Aorta (tissue), 5 donors: ENCODE results near the gene MACROD2. TPM values are rescaled to one million over a fixed set of nuclear protein-coding genes. Genes with fewer than 3 reads are reported as not detected.

Experiments used
- ATAC-seq: fragments of 200-7000 bp; cut with Tn5 transposase; one replicate; pipeline ENCODE4 v1.9.1; 2022; ENCODE audit warnings: moderate library complexity; ENCODE audit not compliant: low FRiP score
- DNase-seq, 2 donors: peaks; one replicate each; pipeline ENCODE4 v3.0.0-alpha.2; 2020
- H3K27ac ChIP-seq, 2 donors: one replicate each; pipeline ENCODE4 v1.5.1; 2013; ENCODE audit warnings: low read length in 2 of 2, mild to moderate bottlenecking in 2 of 2, moderate library complexity in 2 of 2, control low read depth in 1 of 2, inconsistent platforms in 1 of 2, low read depth in 1 of 2
- H3K27me3 ChIP-seq, 2 donors: one replicate each; pipeline ENCODE4 v1.6.1; 2013; ENCODE audit warnings: control low read depth in 1 of 2, low read length in 1 of 2, mild to moderate bottlenecking in 1 of 2, moderate library complexity in 1 of 2; ENCODE audit not compliant: insufficient read depth in 2 of 2, control insufficient read depth in 1 of 2
- H3K36me3 ChIP-seq, 2 donors: one replicate each; pipeline ENCODE4 v1.6.1; 2013; ENCODE audit warnings: control low read depth in 1 of 2, low read length in 1 of 2, mild to moderate bottlenecking in 1 of 2; ENCODE audit not compliant: insufficient read depth in 2 of 2, control insufficient read depth in 1 of 2
- H3K4me1 ChIP-seq, 2 donors: one replicate each; pipeline ENCODE4 v1.6.1; 2013; ENCODE audit warnings: low read length in 2 of 2, control low read depth in 1 of 2, mild to moderate bottlenecking in 1 of 2, moderate library complexity in 1 of 2; ENCODE audit not compliant: insufficient read depth in 2 of 2, control insufficient read depth in 1 of 2
- H3K4me3 ChIP-seq, 2 donors: one replicate each; pipeline ENCODE4 v1.5.1; 2013; ENCODE audit warnings: low read length in 2 of 2, control low read depth in 1 of 2, mild to moderate bottlenecking in 1 of 2
- H3K9me3 ChIP-seq: one replicate; pipeline ENCODE4 v1.6.1; 2013; ENCODE audit warnings: mild to moderate bottlenecking, low read length; ENCODE audit not compliant: control insufficient read depth
- WGBS, 2 donors: extraction: QIAGEN DNeasy Blood & Tissue Kit; methylation state at CpG; one replicate each; pipeline ENCODE4 v1.1.7; 2013; 5-methylcytosine and 5-hydroxymethylcytosine counted together
- intact Hi-C, 2 donors: fragments of 100-400 bp; cut with DNase I; formaldehyde crosslinking; loops; one replicate each; pipeline versions ENCODE4 v1.14.2 to v1.15.0; 2022
- polyA plus RNA-seq, 2 donors: library from polyadenylated mRNA; stranded (reverse); fragments of 200-250 nt; gene quantifications; one replicate each; pipeline ENCODE4 v1.2.3, GENCODE V29; 2013
- total RNA-seq, 2 donors: library from RNA; stranded (reverse); fragmentation: NEBNext Ultra II Directional; extraction: Animal tissue kit (Norgen Biotek cat#: 25700); gene quantifications; one replicate each; pipeline ENCODE4 v1.2.1, GENCODE V29; 2021
- donor health status: healthy with polysubstance abuse.
- donor health status: Bipolar disorder and iron deficiency.
- donor health status: DM: no; HTN: no; CAD: no.
- donor health status: DM: no; HTN: no; CAD: no.
- donor health status: DM: yes; HTN: yes; CAD: no.

Gene MACROD2
- total and polyA plus RNA-seq, 4 donors, result 0.90 to 11.2 (median 4.8) TPM

DNA sequence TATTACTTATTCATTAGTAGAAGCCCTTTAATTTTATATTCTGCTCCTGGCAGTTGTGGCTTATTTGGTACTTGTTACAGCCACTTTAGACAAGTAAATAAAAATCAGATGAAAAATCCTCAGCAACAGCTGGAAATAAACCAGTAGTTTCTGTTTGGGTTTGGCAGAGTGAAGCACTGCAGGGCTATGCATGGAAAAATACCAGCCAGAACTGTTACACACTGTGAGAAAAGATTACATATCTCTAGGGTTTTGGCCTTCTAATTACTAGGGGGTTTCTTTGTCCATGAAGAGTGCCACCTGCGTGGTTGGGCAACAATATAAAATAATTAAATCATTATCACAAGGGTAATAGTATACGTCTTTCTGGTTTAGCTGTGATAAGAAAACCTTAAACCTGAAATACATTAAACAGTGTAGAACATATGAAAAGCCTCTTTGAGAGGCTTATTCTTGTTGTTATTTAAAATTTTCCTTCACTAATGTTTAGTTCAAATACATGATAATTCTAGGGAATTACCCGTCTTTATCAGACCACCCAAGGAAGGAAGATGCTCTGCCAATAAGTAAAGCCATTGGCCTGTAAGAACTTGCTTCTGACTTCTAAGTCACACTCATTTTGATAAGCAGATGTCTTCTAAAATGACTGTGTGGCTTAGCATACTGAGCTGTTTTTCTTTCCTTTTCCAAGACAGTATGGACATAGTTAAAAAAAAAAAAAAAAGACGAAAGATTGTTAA, 662.1 kb downstream of the MACROD2 start:
- H3K27me3 ChIP-seq, result no peaks in the 10 kb centered on the region
- no peaks in the 10 kb centered on the region for H3K4me1 ChIP-seq
- 54 to 60% methylated on average over 4 of the region's 4 CpGs for WGBS, 2 donors
- H3K4me3 ChIP-seq, result no peak overlapping the region
- H3K36me3 ChIP-seq, result no peaks in the 10 kb centered on the region
- H3K27ac ChIP-seq, result no peak overlapping the region
- ATAC-seq (no peak), DNase-seq (no peak)
- H3K9me3 ChIP-seq, result no peaks in the 10 kb centered on the region
- intact Hi-C loops, result no loop called here

DNA sequence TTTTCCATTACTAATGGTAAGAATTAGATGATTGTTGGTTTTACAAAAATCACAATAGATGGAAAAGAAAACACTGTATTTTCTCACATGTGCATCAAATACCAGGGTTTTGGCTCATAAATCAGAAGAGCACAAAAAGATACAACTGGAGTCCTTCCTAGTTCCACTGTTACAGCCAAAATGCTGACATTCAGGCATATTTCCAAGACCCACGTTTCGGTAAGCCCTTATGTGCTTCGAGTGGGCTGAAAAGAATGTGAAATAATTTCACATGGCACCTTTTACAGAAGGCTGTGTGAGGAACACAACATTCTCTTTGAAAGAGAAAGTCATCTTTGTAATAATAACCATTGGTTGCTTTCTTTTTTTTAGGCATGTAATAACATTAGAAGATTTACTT, 668.8 kb downstream of the MACROD2 start:
- no peak for ATAC-seq
- H3K27ac ChIP-seq, result no peak overlapping the region
- intact Hi-C loops, result no loop called here
- H3K9me3 ChIP-seq, result no peaks in the 10 kb centered on the region
- peaks cover 0 to 3% of the 10 kb centered on the region in 2 donors for H3K4me1 ChIP-seq
- no peaks in the 10 kb centered on the region for H3K27me3 ChIP-seq
- no peak overlapping the region for H3K4me3 ChIP-seq
- H3K36me3 ChIP-seq, result no peaks in the 10 kb centered on the region
- 4 to 7% methylated on average over 3 of the region's 3 CpGs for WGBS, 2 donors
- DNase-seq, result no peak

DNA sequence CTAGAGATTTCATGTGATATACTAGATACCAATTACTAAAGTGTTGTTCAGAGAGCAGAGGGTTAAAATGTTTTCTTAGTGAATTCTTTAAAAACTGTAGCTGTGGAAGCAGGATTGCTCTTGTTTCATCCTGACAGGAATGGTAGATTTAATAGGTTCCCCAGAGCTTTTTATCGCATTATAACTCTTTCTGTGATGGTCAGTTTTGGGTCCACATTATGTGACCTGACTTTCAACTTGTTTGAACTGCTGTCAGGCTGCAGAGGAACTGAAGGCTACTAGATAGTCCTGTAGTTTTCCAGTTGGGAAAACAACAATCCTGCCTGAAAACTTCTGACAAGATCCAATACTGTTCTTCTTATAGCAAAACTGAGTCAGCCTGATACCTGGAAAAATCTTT, 671.4 kb downstream of the MACROD2 start:
- no peak overlapping the region for H3K4me3 ChIP-seq
- intact Hi-C loops, result no loop called here
- H3K9me3 ChIP-seq, result no peaks in the 10 kb centered on the region
- WGBS, 2 donors, result 81% methylated on average over 1 of the region's 1 CpG
- ATAC-seq, result no peak
- no peaks in the 10 kb centered on the region for H3K36me3 ChIP-seq
- H3K4me1 ChIP-seq, result peaks cover 0 to 3% of the 10 kb centered on the region in 2 donors
- no peaks in the 10 kb centered on the region for H3K27me3 ChIP-seq
- no peak for DNase-seq
- no peak overlapping the region for H3K27ac ChIP-seq

DNA sequence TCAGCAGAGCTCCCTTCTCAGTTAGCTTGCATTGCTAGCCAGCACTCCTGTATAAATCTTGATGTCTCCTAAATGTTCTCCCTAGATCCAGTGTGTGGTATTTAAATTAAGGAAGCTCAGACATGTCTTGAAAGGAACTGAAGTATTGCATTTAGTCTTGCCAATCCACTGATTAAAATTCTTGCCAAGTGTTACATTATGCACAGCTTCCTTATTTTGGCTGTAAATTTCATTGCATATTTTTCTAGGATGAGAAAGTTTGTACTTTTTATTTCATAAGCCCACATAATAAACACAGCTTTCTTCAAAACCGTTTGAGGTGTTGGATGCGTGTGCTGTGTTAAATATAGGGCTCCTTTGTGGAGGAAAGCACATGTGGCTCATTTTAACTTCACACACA, 671.9 kb downstream of the MACROD2 start:
- Histone ChIP-seq H3K4me1 (peaks cover 0 to 3% of the 10 kb centered on the region in 2 donors), H3K4me3 (no peak overlapping the region), H3K36me3 (no peaks in the 10 kb centered on the region), H3K27ac (no peak overlapping the region), H3K9me3 (no peaks in the 10 kb centered on the region), H3K27me3 (peaks cover 0 to 2% of the 10 kb centered on the region in 2 donors)
- DNase-seq (no peak), ATAC-seq (no peak)
- intact Hi-C loops, result no loop called here
- WGBS, 2 donors, result 10 to 16% methylated on average over 2 of the region's 2 CpGs

DNA sequence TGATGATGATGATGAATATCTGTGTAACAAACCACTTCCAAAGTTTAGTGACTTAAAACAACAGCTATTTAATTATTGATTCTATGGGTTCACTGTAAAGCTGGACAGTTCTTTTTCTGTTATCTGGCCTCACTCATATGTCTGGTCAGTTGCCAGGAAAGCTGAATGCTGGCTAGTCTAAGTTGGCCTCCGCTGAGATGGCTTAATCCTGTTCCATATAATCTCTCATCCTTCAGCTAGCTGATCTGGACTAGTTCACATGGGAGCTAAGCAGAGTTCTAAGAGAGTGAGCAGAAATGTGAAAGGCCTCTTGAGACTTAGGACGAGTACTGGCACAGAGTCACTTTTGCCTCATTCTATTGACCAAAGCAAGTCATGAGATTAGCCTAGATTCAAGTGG, 676.8 kb downstream of the MACROD2 start:
- H3K9me3 ChIP-seq, result no peaks in the 10 kb centered on the region
- DNase-seq (no peak), ATAC-seq (no peak)
- intact Hi-C loops, result no loop called here
- H3K4me3 ChIP-seq, result no peak overlapping the region
- H3K27me3 ChIP-seq, result peaks cover 0 to 2% of the 10 kb centered on the region in 2 donors
- no peak overlapping the region for H3K27ac ChIP-seq
- peaks cover 0 to under 1% of the 10 kb centered on the region in 2 donors for H3K4me1 ChIP-seq
- no peaks in the 10 kb centered on the region for H3K36me3 ChIP-seq
- 52 to 54% methylated on average over 2 of the region's 2 CpGs for WGBS, 2 donors

DNA sequence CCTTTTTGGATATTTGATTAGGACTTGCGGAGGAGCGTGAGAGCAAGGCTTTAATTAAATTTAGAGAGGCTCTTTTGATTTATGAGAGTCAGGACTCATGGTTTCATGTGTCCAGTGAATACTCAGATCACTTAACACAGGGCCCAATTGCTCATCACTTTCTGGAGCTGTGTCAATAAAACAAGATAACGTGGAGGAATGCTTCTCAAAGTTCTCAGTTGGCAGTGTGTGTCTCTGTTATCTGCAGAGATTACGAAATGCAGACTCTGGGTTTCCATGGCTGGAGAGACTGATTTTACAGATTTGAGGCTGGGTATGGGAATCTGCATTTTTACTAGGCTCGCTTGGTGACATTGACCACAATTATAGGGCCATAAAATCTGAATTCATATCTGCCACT, 677.8 kb downstream of the MACROD2 start:
- 82 to 84% methylated on average over 5 of the region's 5 CpGs for WGBS, 2 donors

DNA sequence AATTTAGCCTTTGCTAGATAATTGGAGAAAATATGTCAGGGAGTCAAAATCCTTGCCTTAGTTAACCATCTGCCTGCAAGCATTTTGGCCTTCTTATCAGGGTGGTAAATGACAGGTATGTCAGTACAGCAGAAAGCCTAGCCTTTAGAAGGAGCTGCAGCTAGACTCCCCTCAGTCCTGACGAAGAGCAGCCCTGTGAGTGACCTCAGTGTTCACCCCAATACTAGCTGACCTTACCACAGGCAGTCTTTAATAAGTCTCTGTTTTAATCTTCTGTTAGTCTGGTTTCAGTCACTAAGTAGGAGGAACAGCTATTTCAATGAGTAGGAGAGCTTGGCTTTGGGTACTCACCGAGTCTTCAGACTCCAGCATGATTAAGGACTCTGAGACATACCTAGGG, 682.1 kb downstream of the MACROD2 start:
- no peaks in the 10 kb centered on the region for H3K27me3 ChIP-seq
- 78 to 82% methylated on average over 2 of the region's 2 CpGs for WGBS, 2 donors
- no peaks in the 10 kb centered on the region for H3K9me3 ChIP-seq
- no peak for ATAC-seq
- intact Hi-C loops, result no loop called here
- DNase-seq, result no peak
- no peak overlapping the region for H3K27ac ChIP-seq
- H3K4me1 ChIP-seq, result no peaks in the 10 kb centered on the region
- no peak overlapping the region for H3K4me3 ChIP-seq
- peaks cover 0 to 2% of the 10 kb centered on the region in 2 donors for H3K36me3 ChIP-seq

More for the DNA sequence above, 677.8 kb downstream of the MACROD2 start:
- Histone ChIP-seq H3K27me3 (peaks cover 0 to 2% of the 10 kb centered on the region in 2 donors), H3K4me3 (no peak overlapping the region), H3K9me3 (no peaks in the 10 kb centered on the region), H3K36me3 (peaks cover 0 to 2% of the 10 kb centered on the region in 2 donors), H3K27ac (no peak overlapping the region), H3K4me1 (no peaks in the 10 kb centered on the region)
- no peak for DNase-seq
- ATAC-seq, result no peak
- intact Hi-C loops, result no loop called here

DNA sequence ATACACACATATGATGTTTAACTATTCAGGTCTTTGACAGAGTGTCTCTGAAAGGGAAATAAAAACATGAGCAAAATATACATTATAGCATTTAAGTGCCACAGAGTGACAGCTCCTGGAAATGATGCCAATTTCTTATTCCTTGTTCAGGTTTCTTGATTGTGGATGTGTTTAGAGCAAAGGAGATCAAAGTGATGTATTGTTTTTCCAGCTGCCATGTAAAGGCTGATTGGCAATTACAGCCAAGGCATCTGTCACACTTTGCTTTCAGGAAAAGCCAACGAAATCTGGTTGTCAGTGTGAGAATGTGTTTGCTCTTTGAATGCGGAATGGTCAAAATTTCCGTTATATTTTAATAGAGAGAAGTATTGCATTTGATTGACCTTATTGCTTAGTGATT, 689.9 kb downstream of the MACROD2 start:
- intact Hi-C loops, result no loop called here
- 58 to 72% methylated on average over 3 of the region's 3 CpGs for WGBS, 2 donors
- H3K4me1 ChIP-seq, result no peaks in the 10 kb centered on the region
- no peaks in the 10 kb centered on the region for H3K9me3 ChIP-seq
- no peak for DNase-seq
- no peak overlapping the region for H3K27ac ChIP-seq
- no peaks in the 10 kb centered on the region for H3K36me3 ChIP-seq
- no peak for ATAC-seq
- no peak overlapping the region for H3K4me3 ChIP-seq
- no peaks in the 10 kb centered on the region for H3K27me3 ChIP-seq

DNA sequence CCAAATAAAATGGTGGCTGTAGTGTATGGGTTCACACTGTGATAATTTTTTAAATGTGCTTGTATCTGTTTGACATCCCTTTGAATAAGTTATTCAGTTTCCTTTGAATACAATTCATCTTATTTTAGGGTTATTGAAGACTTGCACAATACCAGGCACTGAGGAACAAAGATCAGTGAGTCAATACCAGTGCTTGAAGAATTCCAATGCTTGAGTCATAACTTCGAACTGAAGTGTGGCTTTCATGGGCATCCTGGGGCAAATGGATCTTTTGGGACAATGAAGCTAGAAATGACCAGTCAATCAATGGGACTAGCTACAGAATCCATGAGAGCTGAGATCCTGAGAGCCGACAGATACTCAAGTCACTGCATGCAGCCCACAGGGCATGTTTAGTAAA, 692.0 kb downstream of the MACROD2 start:
- H3K36me3 ChIP-seq, result no peaks in the 10 kb centered on the region
- H3K4me3 ChIP-seq, result no peak overlapping the region
- intact Hi-C loops, result no loop called here
- WGBS, 2 donors, result 86 to 90% methylated on average over 2 of the region's 2 CpGs
- ATAC-seq (no peak), DNase-seq (no peak)
- H3K27ac ChIP-seq, result no peak overlapping the region
- H3K27me3 ChIP-seq, result no peaks in the 10 kb centered on the region
- H3K9me3 ChIP-seq, result no peaks in the 10 kb centered on the region
- no peaks in the 10 kb centered on the region for H3K4me1 ChIP-seq
